K562 (cell line): Measurements from ENCODE around the gene ZNRD2. TPM values are rescaled to one million over a fixed set of nuclear protein-coding genes. Genes with fewer than 3 reads are reported as not detected.
A peak's percentile ranks its signal among the peaks of the same experiment; 100 is the strongest.

ENCODE experiments used
- ARID2 ChIP-seq: fragments of 450-650 bp; IDR thresholded peaks from 2 replicates; pipeline ENCODE4 v1.6.1; 2017; ENCODE audit warnings: antibody characterized with exemption, mild to moderate bottlenecking
- BACH1 ChIP-seq: fragments of 200-800 bp; sonication (Bioruptor generic); IDR thresholded peaks from 2 replicates; pipeline ENCODE4 v1.6.1; 2016; ENCODE audit warnings: missing genetic modification characterization, missing compliant biosample characterization
- DACH1 ChIP-seq: fragments of 450-650 bp; IDR thresholded peaks from 2 replicates; pipeline ENCODE4 v1.6.1; 2018; ENCODE audit not compliant: partially characterized antibody
- DNMT1 ChIP-seq: fragments of 450-650 bp; IDR thresholded peaks from 2 replicates; pipeline ENCODE4 v1.6.1; 2016; ENCODE audit warnings: antibody characterized with exemption, mild to moderate bottlenecking
- ELF1 ChIP-seq: fragments of 200-800 bp; sonication (Bioruptor generic); IDR thresholded peaks from 2 replicates; pipeline ENCODE4 v1.6.1; 2016; ENCODE audit warnings: missing genetic modification characterization, missing compliant biosample characterization
- HDGF ChIP-seq: fragments of 450-650 bp; IDR thresholded peaks from 2 replicates; pipeline ENCODE4 v1.6.1; 2016
- JUNB ChIP-seq: fragments of 450-650 bp; formaldehyde crosslinking; conservative IDR thresholded peaks from 2 replicates; pipeline ENCODE4 v1.4.0; 2020; ENCODE audit warnings: mild to moderate bottlenecking
- LCOR ChIP-seq: sonication (generic); formaldehyde crosslinking; IDR thresholded peaks from 2 replicates; pipeline ENCODE4 v1.8.0; 2022; ENCODE audit warnings: mild to moderate bottlenecking, missing genetic modification reagents
- MBD2 ChIP-seq: sonication (generic); IDR thresholded peaks from 2 replicates; pipeline ENCODE4 v1.6.1; 2016; ENCODE audit warnings: low read depth, borderline replicate concordance
- MEF2D ChIP-seq: conservative IDR thresholded peaks from 2 replicates; pipeline ENCODE4 v1.6.1; 2016; ENCODE audit warnings: low read depth, missing genetic modification characterization, missing compliant biosample characterization
- NFIC ChIP-seq: fragments of 450-650 bp; IDR thresholded peaks from 2 replicates; pipeline ENCODE4 v1.6.1; 2017; ENCODE audit warnings: mild to moderate bottlenecking, inconsistent platforms
- NFIX ChIP-seq: fragments of 250-450 bp; sonication (Bioruptor Pico); IDR thresholded peaks from 2 replicates; pipeline ENCODE4 v1.4.0; 2020; ENCODE audit warnings: low read depth, mild to moderate bottlenecking, moderate library complexity
- POLR2G ChIP-seq: fragments of 200-400 bp; formaldehyde crosslinking; IDR thresholded peaks from 2 replicates; pipeline ENCODE4 v1.6.1; 2017; ENCODE audit warnings: low read depth, mild to moderate bottlenecking, antibody characterized with exemption, low read length, moderate library complexity
- PRPF4 ChIP-seq: fragments of 200-400 bp; formaldehyde crosslinking; IDR thresholded peaks from one replicate; pipeline ENCODE4 v1.6.1; 2017; ENCODE audit warnings: low read length, low read depth, mild to moderate bottlenecking; ENCODE audit not compliant: insufficient read depth, poor library complexity, severe bottlenecking
- PTBP1 ChIP-seq: fragments of 200-400 bp; formaldehyde crosslinking; IDR thresholded peaks from 2 replicates; pipeline ENCODE4 v1.6.1; 2017; ENCODE audit warnings: low read depth, low read length
- PURB ChIP-seq: sonication (generic); formaldehyde crosslinking; IDR thresholded peaks from 2 replicates; pipeline ENCODE4 v1.9.0; 2021; ENCODE audit warnings: low read depth, mild to moderate bottlenecking, missing genetic modification reagents
- PYGO2 ChIP-seq: fragments of 450-650 bp; IDR thresholded peaks from 2 replicates; pipeline ENCODE4 v1.6.1; 2016; ENCODE audit warnings: mild to moderate bottlenecking, missing genetic modification characterization, moderate library complexity, missing compliant biosample characterization
- SMAD1 ChIP-seq: fragments of 150-350 bp; IDR thresholded peaks from 2 replicates; pipeline ENCODE4 v1.6.1; 2014; ENCODE audit warnings: low read length, low read depth; ENCODE audit not compliant: partially characterized antibody
- SPI1 ChIP-seq: IDR thresholded peaks from 2 replicates; pipeline ENCODE4 v1.6.1; 2011; ENCODE audit warnings: low read depth, low read length, control low read depth, borderline replicate concordance
- SRSF1 ChIP-seq: fragments of 200-400 bp; formaldehyde crosslinking; IDR thresholded peaks from 2 replicates; pipeline ENCODE4 v1.6.1; 2017; ENCODE audit warnings: mild to moderate bottlenecking, low read depth, low read length, moderate library complexity
- TAL1 ChIP-seq: fragments of 450-650 bp; IDR thresholded peaks from 2 replicates; pipeline ENCODE4 v1.6.1; 2016; ENCODE audit warnings: mild to moderate bottlenecking
- ZNF551 ChIP-seq: fragments of 250-450 bp; sonication (Bioruptor Pico); IDR thresholded peaks from 2 replicates; pipeline ENCODE4 v1.5.0; 2021; ENCODE audit warnings: mild to moderate bottlenecking, moderate library complexity
- ZNF695 ChIP-seq: fragments of 450-650 bp; formaldehyde crosslinking; IDR thresholded peaks from 2 replicates; pipeline ENCODE4 v1.4.0; 2020; ENCODE audit warnings: mild to moderate bottlenecking, moderate library complexity
- ZNF79 ChIP-seq: fragments of 250-450 bp; sonication (Bioruptor Pico); IDR thresholded peaks from 2 replicates; pipeline ENCODE4 v1.4.0; 2020; ENCODE audit warnings: low read depth, mild to moderate bottlenecking, moderate library complexity
- polyA plus RNA-seq, 8 experiments: library from polyadenylated mRNA; depleted of rRNA in 4 of 8; stranded (reverse) in 5 of 8; unstranded in 3 of 8; fragments of >200 nt; fragmentation: Nextera tagmentation in 2 of 8; fragmentation: Illumina TruSeq in 1 of 8; extraction: Ambion mirVana in 2 of 8; extraction: Trizol in 1 of 8; gene quantifications; 2 replicates each; pipeline versions ENCODE4 v1.2.1 to v1.2.3, GENCODE V29; 2011 to 2014; ENCODE audit warnings: inconsistent platforms in 1 of 8, missing spikeins in 1 of 8
- total RNA-seq, 7 experiments: library from RNA; depleted of rRNA in 6 of 7; stranded (reverse); fragments of >200 nt in 6 of 7; fragmentation: Illumina TruSeq in 2 of 7; extraction: Trizol in 2 of 7; gene quantifications; 2 replicates each; pipeline versions ENCODE4 v1.2.1 to v1.2.3, GENCODE V29; 2011 to 2021; ENCODE audit warnings: low replicate concordance in 1 of 7
- TF ChIP-seq, protein P1 (sequence below): fragments of 250-450 bp; sonication (Bioruptor Pico); IDR thresholded peaks from 2 replicates; pipeline ENCODE4 v1.5.0; 2020; ENCODE audit warnings: mild to moderate bottlenecking
- TF ChIP-seq, protein P2 (sequence below), 2 experiments: IDR thresholded peaks in 1 of 2; conservative IDR thresholded peaks in 1 of 2; 2 replicates each; pipeline ENCODE4 v1.6.1; 2016; ENCODE audit warnings: low read depth in 2 of 2, mild to moderate bottlenecking in 1 of 2, missing compliant biosample characterization in 1 of 2, missing genetic modification characterization in 1 of 2, moderate library complexity in 1 of 2
- TF ChIP-seq, protein P3 (sequence below): fragments of 250-450 bp; sonication (Bioruptor Pico); IDR thresholded peaks from 2 replicates; pipeline ENCODE4 v1.8.0; 2021; ENCODE audit warnings: moderate library complexity, mild to moderate bottlenecking, inconsistent platforms

ZNRD2 gene
- total and polyA plus RNA-seq, 9 of the 15 experiments (the other 6 are each of a cell fraction or from before 2014, with no cell fraction given), result 13.4 to 129 (median 60.4) TPM

DNA sequence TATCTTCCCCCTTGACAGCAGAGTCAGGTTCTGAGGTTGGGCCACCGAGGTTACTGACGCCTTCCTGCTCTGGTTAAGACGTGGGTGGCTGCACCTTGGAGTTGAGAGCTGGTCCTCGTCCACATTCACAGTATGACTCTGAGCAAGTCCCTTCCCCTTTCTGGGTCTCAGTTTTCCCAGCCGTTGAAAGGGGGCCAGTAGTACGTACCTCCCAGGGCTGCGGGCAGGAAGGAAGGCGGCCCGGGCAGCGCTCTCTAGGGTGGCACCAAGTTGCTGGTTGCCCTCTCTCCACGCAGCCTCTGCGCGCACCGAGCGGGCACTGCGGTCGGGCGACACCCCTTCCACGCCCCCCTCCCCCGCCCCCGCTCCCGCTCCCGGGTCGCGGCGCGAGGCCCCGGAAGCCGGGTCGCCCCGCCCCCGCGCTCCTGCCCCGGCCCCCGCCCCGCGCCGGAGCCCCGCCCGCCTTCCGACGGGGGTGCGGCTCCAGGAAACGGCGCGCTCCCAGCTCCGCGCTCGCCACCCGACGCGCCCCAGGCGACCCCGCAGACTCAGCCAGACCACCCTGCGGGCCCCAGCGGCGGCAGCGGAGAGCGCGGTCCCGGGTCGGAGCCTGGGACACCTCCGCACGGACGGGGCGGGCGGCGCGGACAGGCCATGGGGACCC lies 5.4 kb downstream of the ZNRD2 start, which contains the start of gene EHBP1L1 (continued):
- TF ChIP-seq MEF2D (tag), result no peak
- TF ChIP-seq BACH1, result no peak
- TF ChIP-seq TAL1, result no peak
- TF ChIP-seq SRSF1, result no peak
- TF ChIP-seq JUNB (CRISPR knock-in tag), result no peak
- TF ChIP-seq PYGO2, result no peak
- 0 out of 2 replicates have a peak, but pooled peaks have one; percentile 15 for TF ChIP-seq LCOR (CRISPR knock-in tag)
- TF ChIP-seq PRPF4, result no peak
- TF ChIP-seq NFIC, result no peak; the same call in 1 of the 2 replicates
- peak; percentile 78 for TF ChIP-seq ELF1 (tag)
- TF ChIP-seq PTBP1, result 0 out of 2 replicates have a peak, but pooled peaks have one; percentile 3
- TF ChIP-seq MBD2, result 0 out of 2 replicates have a peak, but pooled peaks have one; percentile 8
- TF ChIP-seq DNMT1, result no peak
- TF ChIP-seq POLR2G, result peak; percentile 76; the same call in 1 of the 2 replicates
- TF ChIP-seq ZNF695, result peak; percentile 65; the same call in 1 of the 2 replicates
- peak; percentile 75 for TF ChIP-seq SPI1
- no peak for TF ChIP-seq ARID2
- TF ChIP-seq ZNF79 (CRISPR knock-in tag), result no peak
- TF ChIP-seq DACH1, result no peak
- TF ChIP-seq SMAD1, result no peak
- no peak for TF ChIP-seq NFIX (CRISPR knock-in tag)
- TF ChIP-seq, protein P1, sequence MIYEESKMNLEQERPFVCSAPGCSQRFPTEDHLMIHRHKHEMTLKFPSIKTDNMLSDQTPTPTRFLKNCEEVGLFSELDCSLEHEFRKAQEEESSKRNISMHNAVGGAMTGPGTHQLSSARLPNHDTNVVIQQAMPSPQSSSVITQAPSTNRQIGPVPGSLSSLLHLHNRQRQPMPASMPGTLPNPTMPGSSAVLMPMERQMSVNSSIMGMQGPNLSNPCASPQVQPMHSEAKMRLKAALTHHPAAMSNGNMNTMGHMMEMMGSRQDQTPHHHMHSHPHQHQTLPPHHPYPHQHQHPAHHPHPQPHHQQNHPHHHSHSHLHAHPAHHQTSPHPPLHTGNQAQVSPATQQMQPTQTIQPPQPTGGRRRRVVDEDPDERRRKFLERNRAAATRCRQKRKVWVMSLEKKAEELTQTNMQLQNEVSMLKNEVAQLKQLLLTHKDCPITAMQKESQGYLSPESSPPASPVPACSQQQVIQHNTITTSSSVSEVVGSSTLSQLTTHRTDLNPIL (CRISPR knock-in tag), result no peak
- no peak for TF ChIP-seq PURB (CRISPR knock-in tag)
- TF ChIP-seq ZNF551 (CRISPR knock-in tag), result no peak
- TF ChIP-seq, protein P2, sequence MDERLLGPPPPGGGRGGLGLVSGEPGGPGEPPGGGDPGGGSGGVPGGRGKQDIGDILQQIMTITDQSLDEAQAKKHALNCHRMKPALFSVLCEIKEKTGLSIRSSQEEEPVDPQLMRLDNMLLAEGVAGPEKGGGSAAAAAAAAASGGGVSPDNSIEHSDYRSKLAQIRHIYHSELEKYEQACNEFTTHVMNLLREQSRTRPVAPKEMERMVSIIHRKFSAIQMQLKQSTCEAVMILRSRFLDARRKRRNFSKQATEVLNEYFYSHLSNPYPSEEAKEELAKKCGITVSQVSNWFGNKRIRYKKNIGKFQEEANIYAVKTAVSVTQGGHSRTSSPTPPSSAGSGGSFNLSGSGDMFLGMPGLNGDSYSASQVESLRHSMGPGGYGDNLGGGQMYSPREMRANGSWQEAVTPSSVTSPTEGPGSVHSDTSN (CRISPR knock-in tag; IDR thresholded peaks at IDR 0.05; ENCODE audit: low read depth), result no peak
- TF ChIP-seq, protein P2 (tag; conservative IDR thresholded peaks at IDR 0.05; ENCODE audit: low read depth), result no peak
- TF ChIP-seq HDGF, result peak; percentile 96; the same call in 1 of the 2 replicates
- TF ChIP-seq, protein P3, sequence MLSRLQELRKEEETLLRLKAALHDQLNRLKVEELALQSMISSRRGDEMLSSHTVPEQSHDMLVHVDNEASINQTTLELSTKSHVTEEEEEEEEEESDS (CRISPR knock-in tag), result no peak
